PFSK-1 (cell line): ENCODE measurements around the gene COL21A1.

ENCODE experiments used
- FOXP2 ChIP-seq: optimal IDR thresholded peaks from 2 replicates; pipeline ENCODE3; 2011; ENCODE audit warnings: borderline replicate concordance, control low read depth, inconsistent platforms; ENCODE audit not compliant: insufficient read depth; ENCODE audit errors: extremely low read length, extremely low read depth
- POLR2AphosphoS5 ChIP-seq: IDR thresholded peaks from 2 replicates; pipeline ENCODE4 v1.6.1; 2012; ENCODE audit warnings: low read depth, mild to moderate bottlenecking, control low read depth, low read length, moderate library complexity
- SIN3A ChIP-seq: IDR thresholded peaks from 2 replicates; pipeline ENCODE4 v1.6.1; 2012; ENCODE audit warnings: mild to moderate bottlenecking, low read length, moderate library complexity, borderline replicate concordance; ENCODE audit not compliant: insufficient read depth
- TAF1 ChIP-seq: IDR thresholded peaks from 2 replicates; pipeline ENCODE4 v1.6.1; 2012; ENCODE audit warnings: low read length, control low read depth, borderline replicate concordance; ENCODE audit not compliant: insufficient read depth
- TF ChIP-seq, protein P1 (sequence below), 2 experiments: IDR thresholded peaks; 2 replicates each; pipeline versions ENCODE4 v1.6.1 to v1.8.0; 2011 to 2012; ENCODE audit warnings: low read depth in 2 of 2, low read length in 2 of 2, control low read depth in 1 of 2, inconsistent platforms in 1 of 2, mild to moderate bottlenecking in 1 of 2, moderate library complexity in 1 of 2; ENCODE audit not compliant: insufficient read depth in 1 of 2

The COL21A1 gene

GRCh38 chr6:56023829-56024228 is 223.6 kb downstream of the COL21A1 start:
- TF ChIP-seq SIN3A (no peak), FOXP2 (no peak), POLR2AphosphoS5 (no peak), TAF1 (no peak)
- TF ChIP-seq, protein P1, sequence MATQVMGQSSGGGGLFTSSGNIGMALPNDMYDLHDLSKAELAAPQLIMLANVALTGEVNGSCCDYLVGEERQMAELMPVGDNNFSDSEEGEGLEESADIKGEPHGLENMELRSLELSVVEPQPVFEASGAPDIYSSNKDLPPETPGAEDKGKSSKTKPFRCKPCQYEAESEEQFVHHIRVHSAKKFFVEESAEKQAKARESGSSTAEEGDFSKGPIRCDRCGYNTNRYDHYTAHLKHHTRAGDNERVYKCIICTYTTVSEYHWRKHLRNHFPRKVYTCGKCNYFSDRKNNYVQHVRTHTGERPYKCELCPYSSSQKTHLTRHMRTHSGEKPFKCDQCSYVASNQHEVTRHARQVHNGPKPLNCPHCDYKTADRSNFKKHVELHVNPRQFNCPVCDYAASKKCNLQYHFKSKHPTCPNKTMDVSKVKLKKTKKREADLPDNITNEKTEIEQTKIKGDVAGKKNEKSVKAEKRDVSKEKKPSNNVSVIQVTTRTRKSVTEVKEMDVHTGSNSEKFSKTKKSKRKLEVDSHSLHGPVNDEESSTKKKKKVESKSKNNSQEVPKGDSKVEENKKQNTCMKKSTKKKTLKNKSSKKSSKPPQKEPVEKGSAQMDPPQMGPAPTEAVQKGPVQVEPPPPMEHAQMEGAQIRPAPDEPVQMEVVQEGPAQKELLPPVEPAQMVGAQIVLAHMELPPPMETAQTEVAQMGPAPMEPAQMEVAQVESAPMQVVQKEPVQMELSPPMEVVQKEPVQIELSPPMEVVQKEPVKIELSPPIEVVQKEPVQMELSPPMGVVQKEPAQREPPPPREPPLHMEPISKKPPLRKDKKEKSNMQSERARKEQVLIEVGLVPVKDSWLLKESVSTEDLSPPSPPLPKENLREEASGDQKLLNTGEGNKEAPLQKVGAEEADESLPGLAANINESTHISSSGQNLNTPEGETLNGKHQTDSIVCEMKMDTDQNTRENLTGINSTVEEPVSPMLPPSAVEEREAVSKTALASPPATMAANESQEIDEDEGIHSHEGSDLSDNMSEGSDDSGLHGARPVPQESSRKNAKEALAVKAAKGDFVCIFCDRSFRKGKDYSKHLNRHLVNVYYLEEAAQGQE (IDR thresholded peaks at IDR 0.05; ENCODE audit: insufficient read depth in 1 of 2, low read depth in 2 of 2, low read length in 2 of 2) = no peak

DNA sequence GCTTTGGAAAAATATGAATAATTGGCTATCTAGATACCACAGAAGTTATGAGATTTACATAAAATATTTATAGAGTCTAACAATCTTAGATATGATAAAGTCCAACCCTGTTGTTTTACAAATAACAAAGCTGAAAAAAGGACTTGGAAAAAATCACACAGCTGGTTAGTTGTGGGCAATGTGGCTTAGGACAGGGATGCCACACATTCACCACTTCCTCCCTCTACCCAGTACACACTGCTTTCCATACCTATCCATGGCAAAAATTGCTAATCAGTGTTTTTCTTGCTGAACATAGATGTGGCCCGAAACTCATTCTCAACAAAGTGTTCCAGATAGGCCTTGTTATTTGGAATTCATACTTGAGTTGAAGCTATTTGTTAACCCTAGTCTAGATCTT is 224.7 kb downstream of the COL21A1 start:
- TF ChIP-seq POLR2AphosphoS5 (no peak), TAF1 (no peak), SIN3A (no peak), FOXP2 (no peak)
- TF ChIP-seq, protein P1 (IDR thresholded peaks at IDR 0.05; ENCODE audit: insufficient read depth in 1 of 2, low read depth in 2 of 2, low read length in 2 of 2) = no peak

DNA sequence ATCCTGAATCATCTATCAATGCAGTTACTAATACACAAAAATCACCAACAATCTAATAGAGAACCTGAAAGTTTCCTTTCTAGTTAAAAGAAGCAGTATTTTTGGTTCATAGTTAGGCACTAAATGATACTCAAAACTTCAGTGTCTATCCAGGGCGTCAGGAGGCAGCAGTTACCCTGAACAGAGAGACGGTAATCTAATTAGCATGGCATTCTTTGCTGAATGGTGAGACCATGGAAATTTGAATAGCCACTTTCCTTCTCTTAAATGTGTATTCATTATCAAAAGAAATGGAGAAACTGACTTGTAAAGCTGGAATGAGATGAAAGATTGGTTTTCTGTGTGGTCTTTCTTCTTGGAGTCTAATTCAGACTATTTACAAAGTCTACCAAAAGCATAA is 225.4 kb downstream of the COL21A1 start:
- TF ChIP-seq POLR2AphosphoS5 = no peak
- TF ChIP-seq, protein P1 (IDR thresholded peaks at IDR 0.05; ENCODE audit: insufficient read depth in 1 of 2, low read depth in 2 of 2, low read length in 2 of 2) = no peak
- TF ChIP-seq FOXP2 = no peak
- no peak for TF ChIP-seq TAF1
- TF ChIP-seq SIN3A = no peak

- TF ChIP-seq, protein P1 (IDR thresholded peaks at IDR 0.05; ENCODE audit: insufficient read depth in 1 of 2, low read depth in 2 of 2, low read length in 2 of 2) = no peak
- TF ChIP-seq SIN3A = no peak
- TF ChIP-seq POLR2AphosphoS5 = no peak
- no peak for TF ChIP-seq TAF1
- TF ChIP-seq FOXP2 = no peak
Observed at GRCh38 chr6:56019973-56020372, 227.4 kb downstream of the COL21A1 start.

DNA sequence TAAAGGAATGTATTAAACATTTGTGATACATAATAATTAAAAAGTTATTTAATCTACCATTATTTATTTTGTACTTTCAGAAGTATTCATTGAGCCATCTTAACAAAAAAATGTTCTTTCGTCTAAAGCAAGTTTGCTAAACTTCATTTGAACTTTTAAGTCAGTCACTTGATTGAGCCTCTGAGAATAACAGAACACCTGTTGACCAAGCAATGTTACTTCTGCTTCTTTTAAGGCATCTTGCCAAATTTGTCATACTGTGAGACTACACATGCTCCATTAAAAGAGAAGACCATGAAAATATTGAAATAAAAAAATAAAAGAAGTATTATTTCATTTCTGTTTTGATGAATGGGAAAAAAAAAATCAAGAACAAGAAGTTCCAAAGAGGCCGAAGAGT is 230.2 kb downstream of the COL21A1 start:
- TF ChIP-seq POLR2AphosphoS5 = no peak
